Lower leg skin (tissue), 3 donors: Measurements from ENCODE around the gene MB21D2.

Experiments used
- CTCF ChIP-seq, 3 donors: fragments of 450-650 bp; IDR thresholded peaks; one replicate each; pipeline ENCODE4 v1.5.1; 2016; ENCODE audit warnings: antibody characterized with exemption in 3 of 3, mild to moderate bottlenecking in 3 of 3, moderate library complexity in 2 of 3
- POLR2A ChIP-seq, 2 donors: fragments of 450-650 bp; IDR thresholded peaks; one replicate each; pipeline ENCODE4 v1.6.1; 2016 to 2017; ENCODE audit warnings: antibody characterized with exemption in 2 of 2, mild to moderate bottlenecking in 1 of 2, moderate library complexity in 1 of 2

- TF ChIP-seq CTCF (IDR thresholded peaks at IDR 0.05) (no peak), POLR2A (IDR thresholded peaks at IDR 0.05) (no peak)
Measured at GRCh38 chr3:192848371-192849233, 69.1 kb downstream of the MB21D2 start.
